GM15510 (cell line): ENCODE data around the gene MRM1.

ENCODE experiments used
- POLR2A ChIP-seq: IDR thresholded peaks from 3 replicates; pipeline ENCODE4 v1.6.1; 2011; ENCODE audit warnings: borderline replicate concordance; ENCODE audit not compliant: insufficient read length; ENCODE audit errors: extremely low read depth

MRM1 gene

DNA sequence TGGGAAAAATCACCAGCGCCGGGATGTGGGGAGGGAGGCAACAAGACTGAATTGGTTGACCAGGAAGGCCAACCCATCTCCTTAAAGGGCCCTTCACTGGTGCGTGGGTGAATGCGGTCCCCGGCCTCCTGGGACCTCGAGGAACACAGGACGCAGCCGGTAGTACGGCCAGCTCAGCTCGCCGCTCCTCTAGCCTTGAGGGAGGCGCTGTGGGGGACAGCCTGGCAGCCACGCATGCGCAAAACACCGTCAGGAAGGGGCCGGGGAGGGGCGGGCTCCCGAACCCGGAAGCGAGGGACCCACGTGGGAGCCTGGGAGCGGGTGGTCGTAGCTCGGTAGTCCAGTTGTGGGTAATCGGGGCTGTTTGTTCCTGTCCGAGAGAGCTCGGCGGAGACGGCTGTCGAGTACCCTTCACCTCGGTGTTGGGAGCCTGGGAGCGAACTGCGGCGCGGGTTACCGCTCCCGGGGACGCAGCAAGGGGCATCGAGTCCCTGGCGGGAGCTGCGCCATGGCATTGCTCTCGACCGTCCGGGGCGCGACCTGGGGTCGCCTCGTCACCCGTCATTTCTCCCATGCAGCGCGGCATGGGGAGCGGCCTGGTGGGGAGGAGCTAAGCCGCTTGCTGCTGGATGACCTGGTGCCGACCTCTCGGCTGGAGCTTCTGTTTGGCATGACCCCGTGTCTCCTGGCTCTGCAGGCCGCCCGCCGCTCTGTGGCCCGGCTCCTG lies at the start of gene MRM1:
MRM1 (plus strand) TSS at position 281 of the 727 bp plus-strand sequence; CDS start at position 509, 228 bp downstream.
- TF ChIP-seq POLR2A, result peak; percentile 96

DNA sequence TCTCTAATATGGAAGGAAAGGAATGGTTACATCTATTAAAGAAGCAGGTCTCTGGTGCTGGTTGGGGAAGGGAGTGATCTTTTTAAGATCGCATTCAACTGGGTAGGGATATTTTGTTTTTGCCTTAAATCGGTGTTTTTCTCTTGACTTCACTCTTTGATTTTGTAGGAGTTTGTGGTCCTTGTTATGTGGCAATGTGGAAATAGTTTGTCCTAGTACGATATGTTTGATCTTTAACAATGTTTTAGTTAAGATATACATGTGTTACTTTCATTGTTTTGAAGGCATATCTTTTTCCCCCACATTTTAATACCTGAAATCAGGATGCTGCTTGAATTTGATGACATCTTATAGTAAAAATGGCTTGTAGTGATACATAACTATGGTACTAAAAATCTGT lies 47.9 kb upstream of the MRM1 start:
- TF ChIP-seq POLR2A, result no peak

DNA sequence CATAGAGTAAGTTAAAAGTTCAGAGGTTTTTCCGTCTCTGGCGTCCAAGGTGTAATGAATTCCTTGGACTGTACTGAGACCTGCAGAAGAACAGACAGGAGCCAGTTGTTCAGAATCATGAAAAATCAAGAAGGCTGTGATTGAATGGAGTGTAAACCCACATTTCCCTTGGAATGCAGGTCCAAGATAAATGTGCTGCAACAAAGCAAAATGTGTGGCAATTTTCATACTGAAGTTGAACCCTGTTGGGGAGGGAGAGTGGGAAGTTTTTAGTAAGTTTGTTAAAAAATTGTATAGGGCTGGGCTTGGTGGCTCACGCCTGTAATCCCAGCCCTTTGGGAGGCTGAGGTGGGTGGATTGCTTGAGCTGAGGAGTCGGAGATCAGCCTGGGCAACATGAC lies 35.3 kb upstream of the MRM1 start:
- TF ChIP-seq POLR2A, result no peak

- no peak for TF ChIP-seq POLR2A
Observed at GRCh38 chr17:36575028-36575427, 26.4 kb upstream of the MRM1 start.

DNA sequence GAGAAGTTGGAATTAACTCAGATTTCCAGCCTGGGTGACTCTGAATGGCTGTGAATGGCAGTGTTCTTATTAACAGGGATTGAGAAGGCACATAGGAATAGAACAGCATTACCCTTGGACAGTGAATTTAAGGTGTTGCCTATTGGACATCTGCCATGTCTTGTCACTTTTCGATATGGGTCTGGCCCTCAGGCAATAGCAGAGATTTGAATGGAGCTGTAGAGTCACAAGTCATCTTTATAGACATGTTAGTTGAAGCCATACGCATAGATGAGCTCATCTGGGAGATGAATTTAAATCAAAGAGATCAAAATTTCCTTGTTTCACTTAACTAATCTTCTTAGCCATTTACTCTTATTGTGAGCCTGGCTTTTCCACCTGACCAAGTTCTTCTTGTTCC lies 24.6 kb upstream of the MRM1 start:
- no peak for TF ChIP-seq POLR2A

GRCh38 chr17:36578671-36579070 lies 22.7 kb upstream of the MRM1 start:
- no peak for TF ChIP-seq POLR2A

GRCh38 chr17:36583787-36584186 lies 17.6 kb upstream of the MRM1 start:
- TF ChIP-seq POLR2A, result no peak

DNA sequence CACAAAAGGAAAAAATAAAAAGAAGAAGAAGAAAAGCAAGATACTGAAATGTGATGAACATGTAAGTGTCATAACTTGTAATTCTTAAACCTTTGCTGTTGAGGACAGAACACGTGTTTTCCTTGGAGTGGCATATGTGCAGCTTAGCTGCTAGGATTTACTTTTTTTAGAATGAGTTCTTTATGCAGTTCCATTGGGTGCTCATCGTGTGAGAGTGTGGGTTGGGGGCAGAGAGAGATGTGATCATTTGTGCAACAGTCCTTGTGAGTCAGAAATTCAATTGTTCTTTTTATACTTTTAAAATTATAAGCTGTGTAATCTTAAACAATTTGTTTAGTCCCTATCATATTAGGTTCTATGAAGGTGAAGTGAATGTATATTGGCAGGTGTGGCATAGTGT lies 15.2 kb upstream of the MRM1 start:
- no peak for TF ChIP-seq POLR2A

GRCh38 chr17:36590082-36590481 lies 11.3 kb upstream of the MRM1 start:
- no peak for TF ChIP-seq POLR2A

GRCh38 chr17:36591434-36592315 lies 9.7 kb upstream of the MRM1 start, which contains the start of gene DHRS11:
DHRS11 (plus strand) TSS chr17:36591879; CDS start chr17:36592010, 131 bp downstream.
- TF ChIP-seq POLR2A, result peak; percentile 63

DNA sequence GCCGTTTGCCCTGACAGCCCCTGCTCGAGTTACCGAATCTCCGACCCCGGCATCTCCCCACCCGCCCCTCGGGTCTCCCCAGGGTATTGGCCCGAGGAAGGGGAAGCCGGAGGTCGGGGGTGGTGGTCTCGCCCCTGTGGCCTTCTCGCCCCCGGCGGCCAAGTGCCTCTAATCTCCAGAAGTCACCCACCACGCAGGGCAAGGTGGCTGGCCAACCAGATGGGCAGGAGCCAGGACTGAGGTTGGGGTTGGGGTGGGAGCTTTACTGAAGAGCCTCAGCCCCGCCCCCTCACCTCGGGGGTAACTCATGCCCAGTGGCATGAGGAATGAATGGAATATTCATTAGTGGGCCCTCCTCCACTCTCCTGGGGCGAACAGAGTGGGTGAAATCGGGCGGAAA lies 9.1 kb upstream of the MRM1 start:
- no peak for TF ChIP-seq POLR2A

DNA sequence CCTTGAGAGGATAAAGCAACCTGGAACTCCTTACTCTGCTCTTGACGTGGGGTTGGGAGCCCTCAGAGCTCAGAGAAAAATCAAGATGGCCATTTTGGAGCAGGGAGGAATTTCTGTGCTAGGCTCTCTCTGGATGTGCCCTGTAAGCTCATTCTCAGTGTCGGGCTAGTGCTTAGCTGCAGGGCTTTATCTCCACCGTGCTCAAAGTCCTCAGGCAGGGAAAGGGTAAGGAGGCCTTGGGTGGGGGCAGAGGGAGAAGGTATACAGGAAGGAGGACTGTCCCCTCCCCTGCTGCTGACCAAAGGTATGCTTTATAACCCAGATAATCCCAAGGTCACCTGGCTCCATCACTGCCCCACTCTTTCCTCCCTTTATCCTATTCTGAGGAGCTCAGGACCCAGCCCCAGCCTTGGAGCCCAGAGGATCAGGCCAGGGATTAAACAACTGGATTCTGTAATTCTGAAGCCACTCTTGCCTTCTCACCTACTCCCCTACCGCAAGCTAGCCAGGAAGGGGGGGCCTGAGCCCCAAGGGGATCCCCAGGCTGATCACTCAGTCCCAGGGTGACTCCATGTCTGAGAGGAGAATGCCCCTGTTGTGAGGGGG lies 8.6 kb upstream of the MRM1 start:
- TF ChIP-seq POLR2A, result no peak

- TF ChIP-seq POLR2A, result no peak
Observed at GRCh38 chr17:36593656-36594316, 7.6 kb upstream of the MRM1 start.

GRCh38 chr17:36594626-36595401 lies 6.6 kb upstream of the MRM1 start:
- no peak for TF ChIP-seq POLR2A
